Measurements from ENCODE around the gene HDAC4.

The HDAC4 gene

DNA sequence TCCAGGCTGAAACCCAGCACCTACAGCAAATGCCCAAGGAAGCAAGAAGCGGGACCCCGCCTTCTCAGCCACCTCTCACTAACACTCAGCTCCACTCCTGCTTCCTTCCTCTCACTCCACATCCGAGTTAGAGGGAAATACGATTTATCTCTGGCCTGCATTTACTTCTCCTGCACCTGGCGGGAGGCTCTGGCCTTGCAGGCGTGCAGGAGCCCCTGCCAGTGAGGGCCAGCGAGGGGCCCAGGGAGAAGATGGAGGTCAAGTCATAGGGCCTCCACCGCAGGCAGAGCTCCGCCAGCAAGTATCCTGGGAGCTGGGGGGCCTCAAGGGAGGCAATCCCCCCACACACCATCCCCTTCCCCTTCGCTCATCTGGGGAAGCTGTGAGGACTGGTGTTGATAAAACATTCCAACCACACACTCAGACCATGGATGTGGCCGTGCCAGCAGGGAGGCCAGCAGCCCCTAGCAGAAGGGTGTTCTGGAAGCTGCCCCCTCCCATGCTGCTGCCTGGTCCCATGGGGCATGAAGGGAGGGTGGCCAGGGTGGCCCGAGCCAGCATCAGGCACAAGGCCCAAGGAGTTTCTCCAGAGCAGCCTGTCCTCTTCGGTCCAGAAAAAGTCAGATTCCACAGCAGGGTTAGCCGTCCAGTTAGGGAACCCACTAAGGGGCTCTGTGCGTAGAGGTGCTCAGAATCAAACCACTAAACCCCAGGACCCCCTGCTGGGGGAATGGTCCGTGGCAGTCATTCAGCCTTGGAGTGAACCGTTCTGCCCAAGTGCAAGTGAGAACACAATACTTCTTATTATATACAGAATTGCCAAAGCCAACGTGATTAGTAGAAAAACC lies 91.2 kb downstream of the HDAC4 start:
- Histone ChIP-seq H3K9ac (ENCODE audit: low read length) (no peak overlapping the region), H3K9me3 (ENCODE audit: insufficient read depth, low read length) (no peaks in the 10 kb centered on the region), H3K4me2 (ENCODE audit: low read depth, low read length, poor library complexity, severe bottlenecking) (no peak overlapping the region), H3K27me3 (ENCODE audit: low read length) (no peaks in the 10 kb centered on the region), H3K9me2 (replicated peaks; ENCODE audit: insufficient read depth, low read length) (no peaks in the 10 kb centered on the region), H3K4me3 (ENCODE audit: insufficient read depth, low read length, poor library complexity, severe bottlenecking) (no peak overlapping the region), H3F3A (ENCODE audit: insufficient read depth) (no peaks in the 10 kb centered on the region), H2AFZ (ENCODE audit: low read depth, low read length, severe bottlenecking) (no peak overlapping the region), H3K27ac (ENCODE audit: low read depth, low read length) (no peak overlapping the region), H4K20me1 (ENCODE audit: low read depth, low read length) (no peaks in the 10 kb centered on the region), H3K79me2 (ENCODE audit: insufficient read depth, low read length) (no peaks in the 10 kb centered on the region), H3K36me3 (ENCODE audit: low read length) (no peaks in the 10 kb centered on the region)
- no peak for TF ChIP-seq EZH2phosphoT487 (conservative IDR thresholded peaks at IDR 0.05; ENCODE audit: low read length)
- TF ChIP-seq, protein P1, sequence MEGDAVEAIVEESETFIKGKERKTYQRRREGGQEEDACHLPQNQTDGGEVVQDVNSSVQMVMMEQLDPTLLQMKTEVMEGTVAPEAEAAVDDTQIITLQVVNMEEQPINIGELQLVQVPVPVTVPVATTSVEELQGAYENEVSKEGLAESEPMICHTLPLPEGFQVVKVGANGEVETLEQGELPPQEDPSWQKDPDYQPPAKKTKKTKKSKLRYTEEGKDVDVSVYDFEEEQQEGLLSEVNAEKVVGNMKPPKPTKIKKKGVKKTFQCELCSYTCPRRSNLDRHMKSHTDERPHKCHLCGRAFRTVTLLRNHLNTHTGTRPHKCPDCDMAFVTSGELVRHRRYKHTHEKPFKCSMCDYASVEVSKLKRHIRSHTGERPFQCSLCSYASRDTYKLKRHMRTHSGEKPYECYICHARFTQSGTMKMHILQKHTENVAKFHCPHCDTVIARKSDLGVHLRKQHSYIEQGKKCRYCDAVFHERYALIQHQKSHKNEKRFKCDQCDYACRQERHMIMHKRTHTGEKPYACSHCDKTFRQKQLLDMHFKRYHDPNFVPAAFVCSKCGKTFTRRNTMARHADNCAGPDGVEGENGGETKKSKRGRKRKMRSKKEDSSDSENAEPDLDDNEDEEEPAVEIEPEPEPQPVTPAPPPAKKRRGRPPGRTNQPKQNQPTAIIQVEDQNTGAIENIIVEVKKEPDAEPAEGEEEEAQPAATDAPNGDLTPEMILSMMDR (IDR thresholded peaks at IDR 0.05; ENCODE audit: insufficient read depth, low read length, poor library complexity, severe bottlenecking), result no peak

DNA sequence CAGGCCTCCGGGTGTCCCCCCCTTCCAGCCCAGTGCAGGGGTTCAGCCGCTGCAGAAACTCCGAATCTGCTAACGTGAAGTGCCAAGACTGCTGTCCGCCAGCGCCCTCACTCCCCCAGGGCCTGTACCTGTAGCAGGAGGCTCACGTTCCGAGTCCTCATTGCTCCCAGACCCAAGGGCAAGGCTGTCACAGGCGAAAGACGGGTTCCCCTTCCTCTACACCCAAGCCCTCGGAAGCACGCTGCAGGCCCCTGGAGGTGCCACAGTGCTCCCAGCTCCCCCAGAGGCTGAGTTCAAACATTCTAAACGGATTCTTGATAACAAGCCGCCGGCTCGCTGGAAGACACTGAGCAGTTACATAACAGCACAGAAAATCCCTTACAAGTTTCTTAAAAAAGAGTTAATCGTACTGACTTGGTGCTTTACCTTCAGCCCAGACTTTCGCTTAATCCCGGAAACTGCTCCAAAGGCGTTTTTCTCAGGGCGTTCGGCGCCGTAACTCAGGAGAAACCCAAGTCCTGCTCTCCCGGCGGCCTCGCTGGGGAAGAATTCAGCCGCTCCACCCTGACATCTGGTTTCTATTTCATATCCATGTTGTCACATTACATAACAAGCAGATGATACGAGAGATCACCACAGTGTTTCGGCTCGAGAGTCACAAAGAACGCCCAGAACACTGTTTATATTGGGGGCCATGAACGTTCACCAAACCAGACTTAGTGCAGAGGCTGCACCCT lies 92.0 kb downstream of the HDAC4 start:
- Histone ChIP-seq H3K27ac (ENCODE audit: low read depth, low read length) (no peak overlapping the region), H3K36me3 (ENCODE audit: low read length) (no peaks in the 10 kb centered on the region), H3K9me2 (replicated peaks; ENCODE audit: insufficient read depth, low read length) (no peaks in the 10 kb centered on the region), H3K9ac (ENCODE audit: low read length) (no peak overlapping the region), H3K79me2 (ENCODE audit: insufficient read depth, low read length) (no peaks in the 10 kb centered on the region), H3K4me2 (ENCODE audit: low read depth, low read length, poor library complexity, severe bottlenecking) (no peak overlapping the region), H4K20me1 (ENCODE audit: low read depth, low read length) (no peaks in the 10 kb centered on the region), H3K9me3 (ENCODE audit: insufficient read depth, low read length) (no peaks in the 10 kb centered on the region), H3F3A (ENCODE audit: insufficient read depth) (no peaks in the 10 kb centered on the region), H3K27me3 (ENCODE audit: low read length) (no peaks in the 10 kb centered on the region), H2AFZ (ENCODE audit: low read depth, low read length, severe bottlenecking) (no peak overlapping the region), H3K4me3 (ENCODE audit: insufficient read depth, low read length, poor library complexity, severe bottlenecking) (no peak overlapping the region)
- no peak for TF ChIP-seq EZH2phosphoT487 (conservative IDR thresholded peaks at IDR 0.05; ENCODE audit: low read length)
- TF ChIP-seq, protein P1 (IDR thresholded peaks at IDR 0.05; ENCODE audit: insufficient read depth, low read length, poor library complexity, severe bottlenecking), result no peak

DNA sequence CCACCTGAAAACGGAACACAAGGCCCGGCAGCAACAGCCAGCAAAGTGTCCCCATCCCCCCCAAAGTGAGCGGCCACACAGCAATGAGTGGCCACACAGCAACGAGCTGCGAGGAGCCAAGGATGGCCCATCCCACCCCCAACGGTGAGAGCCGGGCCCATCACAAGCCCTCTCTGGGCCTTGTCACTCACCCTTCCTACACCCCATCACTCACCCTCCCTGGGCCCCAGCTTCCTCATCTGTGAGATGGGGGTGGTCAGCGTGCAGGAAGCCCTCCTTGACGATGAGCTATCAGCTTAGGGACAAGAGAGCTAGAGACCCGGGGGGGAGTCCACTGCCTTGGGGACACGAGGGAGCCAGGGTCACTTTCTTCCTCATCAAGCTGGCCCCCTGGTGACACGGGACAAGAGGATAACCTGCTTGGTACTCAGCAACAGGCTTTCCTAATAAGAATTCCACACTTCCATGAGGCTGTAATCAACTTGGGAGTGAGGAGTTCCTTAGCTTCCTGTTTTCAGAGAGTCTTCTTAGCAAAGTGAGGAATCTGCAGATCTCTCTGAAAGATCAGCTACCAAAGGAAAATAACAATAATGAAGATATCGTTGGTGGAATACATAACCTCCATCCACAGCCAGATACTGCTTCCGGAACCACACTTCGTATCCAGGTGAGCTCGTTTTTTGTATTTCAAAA lies 92.8 kb downstream of the HDAC4 start:
- H4K20me1 ChIP-seq (ENCODE audit: low read depth, low read length), result no peaks in the 10 kb centered on the region
- no peak overlapping the region for H3K4me3 ChIP-seq (ENCODE audit: insufficient read depth, low read length, poor library complexity, severe bottlenecking)
- H2AFZ ChIP-seq (ENCODE audit: low read depth, low read length, severe bottlenecking), result no peak overlapping the region
- H3K9ac ChIP-seq (ENCODE audit: low read length), result no peak overlapping the region
- H3K36me3 ChIP-seq (ENCODE audit: low read length), result no peaks in the 10 kb centered on the region
- H3K79me2 ChIP-seq (ENCODE audit: insufficient read depth, low read length), result no peaks in the 10 kb centered on the region
- TF ChIP-seq, protein P1 (IDR thresholded peaks at IDR 0.05; ENCODE audit: insufficient read depth, low read length, poor library complexity, severe bottlenecking), result no peak
- TF ChIP-seq EZH2phosphoT487 (conservative IDR thresholded peaks at IDR 0.05; ENCODE audit: low read length), result no peak
- no peaks in the 10 kb centered on the region for H3F3A ChIP-seq (ENCODE audit: insufficient read depth)
- no peaks in the 10 kb centered on the region for H3K9me2 ChIP-seq (replicated peaks; ENCODE audit: insufficient read depth, low read length)
- no peak overlapping the region for H3K4me2 ChIP-seq (ENCODE audit: low read depth, low read length, poor library complexity, severe bottlenecking)
- no peaks in the 10 kb centered on the region for H3K27me3 ChIP-seq (ENCODE audit: low read length)
- no peak overlapping the region for H3K27ac ChIP-seq (ENCODE audit: low read depth, low read length)
- no peaks in the 10 kb centered on the region for H3K9me3 ChIP-seq (ENCODE audit: insufficient read depth, low read length)
